ENCODE measurements around the gene LHFPL6.

The LHFPL6 gene

GRCh38 chr13:39306639-39307589 is 296.1 kb downstream of the LHFPL6 start:
- no peak for TF ChIP-seq USF1 (IDR thresholded peaks at IDR 0.05)
- no peak for TF ChIP-seq EP300 (IDR thresholded peaks at IDR 0.05; ENCODE audit: borderline replicate concordance)
- no peak for TF ChIP-seq NFIC (IDR thresholded peaks at IDR 0.05)
- no peak for TF ChIP-seq MAX (IDR thresholded peaks at IDR 0.05)
- no peak for TF ChIP-seq TAF1 (IDR thresholded peaks at IDR 0.05; ENCODE audit: low read depth)
- no peak for TF ChIP-seq YY1 (IDR thresholded peaks at IDR 0.05; ENCODE audit: low read depth)
- TF ChIP-seq EGR1 (IDR thresholded peaks at IDR 0.05) = no peak

GRCh38 chr13:39302820-39303219 is 300.2 kb downstream of the LHFPL6 start:
- TF ChIP-seq TAF1 (IDR thresholded peaks at IDR 0.05; ENCODE audit: low read depth) = no peak

GRCh38 chr13:39298951-39299350 is 304.0 kb downstream of the LHFPL6 start:
- TF ChIP-seq ZBTB7A (IDR thresholded peaks at IDR 0.05; ENCODE audit: low read depth) (no peak), RAD21 (IDR thresholded peaks at IDR 0.05; ENCODE audit: low read depth) (no peak), NFIC (IDR thresholded peaks at IDR 0.05) (no peak), EGR1 (IDR thresholded peaks at IDR 0.05) (no peak), TAF1 (IDR thresholded peaks at IDR 0.05; ENCODE audit: low read depth) (no peak), CEBPB (IDR thresholded peaks at IDR 0.05) (no peak), YY1 (IDR thresholded peaks at IDR 0.05; ENCODE audit: low read depth) (no peak), USF1 (IDR thresholded peaks at IDR 0.05) (no peak), TEAD4 (IDR thresholded peaks at IDR 0.05) (no peak)

GRCh38 chr13:39297664-39298171 is 305.3 kb downstream of the LHFPL6 start:
- no peak for TF ChIP-seq EGR1 (IDR thresholded peaks at IDR 0.05)
- TF ChIP-seq ZBTB7A (IDR thresholded peaks at IDR 0.05; ENCODE audit: low read depth) = no peak
- no peak for TF ChIP-seq REST (IDR thresholded peaks at IDR 0.05; ENCODE audit: low read depth)
- no peak for TF ChIP-seq CEBPB (IDR thresholded peaks at IDR 0.05)
- TF ChIP-seq RAD21 (IDR thresholded peaks at IDR 0.05; ENCODE audit: low read depth) = no peak
- TF ChIP-seq TCF12 (IDR thresholded peaks at IDR 0.05; ENCODE audit: low read depth) = no peak
- TF ChIP-seq CREB1 (IDR thresholded peaks at IDR 0.05; ENCODE audit: low read depth) = no peak
- TF ChIP-seq TAF1 (IDR thresholded peaks at IDR 0.05; ENCODE audit: low read depth) = no peak
- no peak for TF ChIP-seq MAX (IDR thresholded peaks at IDR 0.05)
- no peak for TF ChIP-seq FOXM1 (IDR thresholded peaks at IDR 0.05; ENCODE audit: borderline replicate concordance, low read depth)
- no peak for TF ChIP-seq YY1 (IDR thresholded peaks at IDR 0.05; ENCODE audit: low read depth)
- TF ChIP-seq NFIC (IDR thresholded peaks at IDR 0.05) = no peak
- TF ChIP-seq TEAD4 (IDR thresholded peaks at IDR 0.05) = no peak
- no peak for TF ChIP-seq USF1 (IDR thresholded peaks at IDR 0.05)
- no peak for TF ChIP-seq EP300 (IDR thresholded peaks at IDR 0.05; ENCODE audit: borderline replicate concordance)

- TF ChIP-seq NFIC (IDR thresholded peaks at IDR 0.05) = no peak
- no peak for TF ChIP-seq TCF12 (IDR thresholded peaks at IDR 0.05; ENCODE audit: low read depth)
- no peak for TF ChIP-seq CEBPB (IDR thresholded peaks at IDR 0.05)
- no peak for TF ChIP-seq EGR1 (IDR thresholded peaks at IDR 0.05)
- no peak for TF ChIP-seq EP300 (IDR thresholded peaks at IDR 0.05; ENCODE audit: borderline replicate concordance)
- TF ChIP-seq YY1 (IDR thresholded peaks at IDR 0.05; ENCODE audit: low read depth) = no peak
- TF ChIP-seq USF1 (IDR thresholded peaks at IDR 0.05) = no peak
- no peak for TF ChIP-seq TAF1 (IDR thresholded peaks at IDR 0.05; ENCODE audit: low read depth)
These were observed 306.0 kb downstream of the LHFPL6 start for GRCh38 chr13:39297023-39297422.

- TF ChIP-seq USF1 (IDR thresholded peaks at IDR 0.05) (no peak), YY1 (IDR thresholded peaks at IDR 0.05; ENCODE audit: low read depth) (no peak), TEAD4 (IDR thresholded peaks at IDR 0.05) (no peak), REST (IDR thresholded peaks at IDR 0.05; ENCODE audit: low read depth) (no peak), EP300 (IDR thresholded peaks at IDR 0.05; ENCODE audit: borderline replicate concordance) (no peak), CREB1 (IDR thresholded peaks at IDR 0.05; ENCODE audit: low read depth) (no peak), FOXM1 (IDR thresholded peaks at IDR 0.05; ENCODE audit: borderline replicate concordance, low read depth) (no peak), TAF1 (IDR thresholded peaks at IDR 0.05; ENCODE audit: low read depth) (no peak), MAX (IDR thresholded peaks at IDR 0.05) (no peak), CEBPB (IDR thresholded peaks at IDR 0.05) (no peak), TCF12 (IDR thresholded peaks at IDR 0.05; ENCODE audit: low read depth) (no peak), RAD21 (IDR thresholded peaks at IDR 0.05; ENCODE audit: low read depth) (no peak), ZBTB7A (IDR thresholded peaks at IDR 0.05; ENCODE audit: low read depth) (no peak), NFIC (IDR thresholded peaks at IDR 0.05) (no peak), EGR1 (IDR thresholded peaks at IDR 0.05) (no peak)
These were observed 306.8 kb downstream of the LHFPL6 start for GRCh38 chr13:39296193-39296592.
